K562 (cell line): ENCODE measurements around the gene LHPP. TPM values are rescaled to one million over a fixed set of nuclear protein-coding genes. Genes with fewer than 3 reads are reported as not detected.

ENCODE experiments used
- ATAC-seq: fragments of 200-7000 bp; cut with Tn5 transposase; 3 replicates; pipeline ENCODE4 v1.9.1; 2020; ENCODE audit warnings: moderate library complexity
- BruUV-seq: library from RNA; stranded (reverse); fragments of 400-500 nt; replicated peaks from 2 replicates; lab custom pipeline; 2021; lab: Mats Ljungman, UMichigan
- CTCF ChIA-PET: fragments of 300-600 bp; formaldehyde crosslinking; extraction: SDS; loops from one replicate; lab custom pipeline; 2021; ENCODE audit warnings: low intra/inter-chr PET ratio; lab: Yijun Ruan, JAX
- POLR2A ChIA-PET: fragments of 300-600, 350-650 bp; sonication (Branson Sonifier 250); formaldehyde crosslinking; extraction: SDS; loops from one replicate; lab custom pipeline; 2021; ENCODE audit warnings: antibody characterized with exemption, inconsistent platforms; lab: Yijun Ruan, JAX
- DNase-seq, 4 experiments: peaks; one replicate each; pipeline versions ENCODE4 v3.0.0 to v3.0.0-alpha.2; 2011 to 2018; ENCODE audit warnings: low spot score in 3 of 4, mixed read lengths in 3 of 4; ENCODE audit errors: extremely low read depth in 1 of 4
- FAIRE-seq: peaks from 2 replicates; lab custom pipeline; 2011; peaks lifted over from hg19 to GRCh38; lab: Jason Lieb, UNC
- H2AFZ ChIP-seq: 2 replicates; pipeline ENCODE4 v1.6.0; 2011; ENCODE audit warnings: low read depth, low read length, control low read depth, inconsistent platforms
- H3K27ac ChIP-seq: fragments of 200-600 bp; 3 replicates; pipeline ENCODE4 v1.8.0; 2011; ENCODE audit warnings: low read depth, mild to moderate bottlenecking, control low read depth, inconsistent platforms, low read length, moderate library complexity, mixed read lengths; ENCODE audit errors: extremely low read depth
- H3K27me3 ChIP-seq, 2 experiments: fragments of 300-600 bp in 1 of 2; 2 replicates in 1 of 2; 3 replicates in 1 of 2; pipeline versions ENCODE4 v1.6.0 to v1.8.0; 2011; ENCODE audit warnings: inconsistent platforms in 2 of 2, low read length in 2 of 2, mild to moderate bottlenecking in 1 of 2, mixed read lengths in 1 of 2, moderate library complexity in 1 of 2; ENCODE audit not compliant: control insufficient read depth in 2 of 2, insufficient read depth in 2 of 2
- H3K36me3 ChIP-seq: fragments of 300-600 bp; 3 replicates; pipeline ENCODE4 v1.8.0; 2011; ENCODE audit warnings: mild to moderate bottlenecking, low read length, inconsistent platforms; ENCODE audit not compliant: control insufficient read depth, insufficient read depth
- H3K4me1 ChIP-seq, 2 experiments: fragments of 200-600 bp in 1 of 2; replicated peaks in 1 of 2; 2 replicates in 1 of 2; 3 replicates in 1 of 2; pipeline versions ENCODE4 v1.5.1 to v1.8.0; 2011; ENCODE audit warnings: inconsistent platforms in 2 of 2, low read length in 2 of 2, mild to moderate bottlenecking in 1 of 2, mixed read lengths in 1 of 2, moderate library complexity in 1 of 2; ENCODE audit not compliant: control insufficient read depth in 2 of 2, insufficient read depth in 2 of 2
- H3K4me2 ChIP-seq: 2 replicates; pipeline ENCODE4 v1.6.1; 2011; ENCODE audit warnings: low read length, control low read depth, inconsistent platforms, mixed read lengths; ENCODE audit not compliant: insufficient read depth
- H3K4me3 ChIP-seq: fragments of 200-600 bp; sonication (generic), shearing (Covaris generic); 2 replicates; pipeline ENCODE4 v1.5.1; 2016; ENCODE audit warnings: control low read depth, inconsistent platforms
- H3K79me2 ChIP-seq: fragments of 200-600 bp; 3 replicates; pipeline ENCODE4 v1.8.0; 2011; ENCODE audit warnings: low read length, inconsistent platforms; ENCODE audit not compliant: control insufficient read depth, insufficient read depth
- H3K9ac ChIP-seq, 2 experiments: 2 replicates each; pipeline versions ENCODE4 v1.6.0 to v1.6.1; 2011; ENCODE audit warnings: low read depth in 2 of 2, low read length in 2 of 2, control low read depth in 1 of 2, inconsistent platforms in 1 of 2, mild to moderate bottlenecking in 1 of 2, mixed read lengths in 1 of 2; ENCODE audit not compliant: insufficient read depth in 1 of 2
- H3K9me1 ChIP-seq: one replicate; pipeline ENCODE4 v1.6.0; 2011; ENCODE audit warnings: inconsistent platforms, mild to moderate bottlenecking, low read length, moderate library complexity; ENCODE audit not compliant: control insufficient read depth, insufficient read depth
- H3K9me3 ChIP-seq: replicated peaks from 2 replicates; pipeline ENCODE4 v1.5.1; 2011; ENCODE audit warnings: low read depth, low read length, inconsistent platforms; ENCODE audit not compliant: control insufficient read depth, insufficient read depth
- H4K20me1 ChIP-seq: replicated peaks from 2 replicates; pipeline ENCODE4 v1.6.1; 2011; ENCODE audit warnings: low read length, inconsistent platforms, mixed read lengths; ENCODE audit not compliant: control insufficient read depth, insufficient read depth
- CTCF ChIP-seq, 3 experiments: IDR thresholded peaks in 2 of 3; conservative IDR thresholded peaks in 1 of 3; 2 replicates each; pipeline ENCODE4 v1.5.1; 2011 to 2012; ENCODE audit warnings: low read length in 3 of 3, mild to moderate bottlenecking in 3 of 3, control low read depth in 2 of 3, improper control_type of control experiment in 1 of 3, inconsistent platforms in 1 of 3, low read depth in 1 of 3, mixed read lengths in 1 of 3, moderate library complexity in 1 of 3; ENCODE audit not compliant: insufficient read depth in 2 of 3
- E2F6 ChIP-seq, 2 experiments: IDR thresholded peaks; 2 replicates each; pipeline ENCODE4 v1.6.1; 2011; ENCODE audit warnings: borderline replicate concordance in 1 of 2, control low read depth in 1 of 2, low read depth in 1 of 2, low read length in 1 of 2, mild to moderate bottlenecking in 1 of 2, mixed read lengths in 1 of 2, moderate library complexity in 1 of 2; ENCODE audit not compliant: insufficient read depth in 1 of 2, insufficient read length in 1 of 2, poor library complexity in 1 of 2, severe bottlenecking in 1 of 2; ENCODE audit errors: extremely low read depth in 1 of 2
- ESRRA ChIP-seq: fragments of 450-650 bp; IDR thresholded peaks from 2 replicates; pipeline ENCODE4 v1.6.1; 2014; ENCODE audit warnings: low read depth, mild to moderate bottlenecking, moderate library complexity, borderline replicate concordance
- L3MBTL2 ChIP-seq: fragments of 450-650 bp; IDR thresholded peaks from 2 replicates; pipeline ENCODE4 v1.6.1; 2016; ENCODE audit warnings: mild to moderate bottlenecking, moderate library complexity
- ZC3H8 ChIP-seq: fragments of 450-650 bp; IDR thresholded peaks from 2 replicates; pipeline ENCODE4 v1.6.1; 2017
- WGBS: fragments of 100-300 bp; shearing (Covaris generic); methylation state at CpG from one replicate; pipeline ENCODE4 v1.1.6; 2016; ENCODE audit warnings: low coverage, mixed read lengths; ENCODE audit not compliant: insufficient coverage; ENCODE audit errors: missing lambda C conversion rate; 5-methylcytosine and 5-hydroxymethylcytosine counted together
- in situ Hi-C: fragments of 300-500 bp; cut with MboI; formaldehyde crosslinking; loops from 4 replicates; pipeline ENCODE4 v1.15.0; 2018; ENCODE audit warnings: inconsistent platforms, mixed read lengths
- intact Hi-C: fragments of 100-400 bp; cut with micrococcal nuclease; formaldehyde crosslinking; loops from 2 replicates; pipeline ENCODE4 v1.14.2; 2022
- polyA plus RNA-seq, 8 experiments: library from polyadenylated mRNA; depleted of rRNA in 4 of 8; stranded (reverse) in 5 of 8; unstranded in 3 of 8; fragments of >200 nt; fragmentation: Nextera tagmentation in 2 of 8; fragmentation: Illumina TruSeq in 1 of 8; extraction: Ambion mirVana in 2 of 8; extraction: Trizol in 1 of 8; gene quantifications; 2 replicates each; pipeline versions ENCODE4 v1.2.1 to v1.2.3, GENCODE V29; 2011 to 2014; ENCODE audit warnings: inconsistent platforms in 1 of 8, missing spikeins in 1 of 8
- total RNA-seq, 7 experiments: library from RNA; depleted of rRNA in 6 of 7; stranded (reverse); fragments of >200 nt in 6 of 7; fragmentation: Illumina TruSeq in 2 of 7; extraction: Trizol in 2 of 7; gene quantifications; 2 replicates each; pipeline versions ENCODE4 v1.2.1 to v1.2.3, GENCODE V29; 2011 to 2021; ENCODE audit warnings: low replicate concordance in 1 of 7

Gene LHPP
- total and polyA plus RNA-seq, 9 of the 15 experiments (the other 6 are each of a cell fraction or from before 2014, with no cell fraction given) = 0.34 to 7.4 (median 3.0) TPM

- Histone ChIP-seq H3K4me2 (no peak overlapping the region), H3K4me1 (peaks cover 0 to 63% of the 10 kb centered on the region in 2 experiments; a peak in 2 of 5 replicates), H3K9me3 (no peaks in the 10 kb centered on the region), H3K9me1 (no peaks in the 10 kb centered on the region), H3K36me3 (no peaks in the 10 kb centered on the region), H4K20me1 (no peaks in the 10 kb centered on the region; the same call in none of the 2 replicates), H3K27ac (no peak overlapping the region), H3K79me2 (no peaks in the 10 kb centered on the region), H2AFZ (peak overlapping the region; percentile 50; the same call in 1 of the 2 replicates), H3K4me3 (no peak overlapping the region), H3K9ac (0 out of 4 replicates have a peak overlapping the region, but pooled peaks of 1 of the 2 experiments have one; percentile 6), H3K27me3 (peaks cover 0 to 17% of the 10 kb centered on the region in 2 experiments; a peak in 2 of 5 replicates)
- POLR2A ChIA-PET = interaction anchor here (0.6 kb wide), 1 partner anchor 1289 kb away, joined by 3 read pairs; no protein-coding TSS in a partner anchor
- in situ Hi-C loops (loop anchor here (10.0 kb wide), 1 partner anchor 505 kb away; no protein-coding TSS in a partner anchor), intact Hi-C loops (loop anchor here (1.0 to 10.0 kb wide), 4 partner anchors 25 to 285 kb away; no protein-coding TSS in a partner anchor)
- DNase-seq = peak; percentile 61 to 79 (median 66)
- BruUV-seq = no TSS peak
- CTCF ChIA-PET = interaction anchor here (0.5 to 2.1 kb wide), 6 partner anchors 25 to 287 kb away, joined by 3 to 15 read pairs (median 4); no protein-coding TSS in a partner anchor
- ATAC-seq = peak; percentile 96
- 13% methylated on average over 17 of the region's 26 CpGs for WGBS
- no peak for FAIRE-seq
- TF ChIP-seq ZC3H8 (no peak), E2F6 (IDR thresholded peaks at IDR 0.05; ENCODE audit: borderline replicate concordance in 1 of 2, extremely low read depth in 1 of 2, insufficient read depth in 1 of 2, insufficient read length in 1 of 2, low read depth in 1 of 2, low read length in 1 of 2, poor library complexity in 1 of 2, severe bottlenecking in 1 of 2) (peak in 1 of 2 experiments; percentile 53), L3MBTL2 (peak; percentile 53; the same call in 1 of the 2 replicates), ESRRA (0 out of 2 replicates have a peak, but pooled peaks have one; percentile 18), CTCF (IDR thresholded peaks at IDR 0.05 in 2 of 3, conservative IDR thresholded peaks at IDR 0.05 in 1 of 3; ENCODE audit: insufficient read depth in 2 of 3, low read depth in 1 of 3, low read length in 3 of 3) (peak; percentile 68 to 87 (median 74))
These were observed 78.5 kb downstream of the LHPP start for GRCh38 chr10:124539935-124540641.
